H9 (cell line): ENCODE results near the gene SPECC1. TPM values are rescaled to one million over a fixed set of nuclear protein-coding genes. Genes with fewer than 3 reads are reported as not detected.

Experiments
- DNase-seq: peaks from one replicate; pipeline ENCODE4 v3.0.0-alpha.2; 2017
- H2AFZ ChIP-seq: one replicate; pipeline ENCODE4 v1.6.1; 2013; ENCODE audit warnings: mild to moderate bottlenecking, low read length, control low read depth, moderate library complexity
- H2AK5ac ChIP-seq: 2 replicates; pipeline ENCODE4 v1.6.1; 2013; ENCODE audit warnings: low read length, control low read depth, mixed read lengths; ENCODE audit not compliant: insufficient read length
- H2BK120ac ChIP-seq: one replicate; pipeline ENCODE4 v1.6.1; 2013; ENCODE audit warnings: low read depth, mild to moderate bottlenecking, low read length, control low read depth, inconsistent platforms; ENCODE audit not compliant: poor library complexity, severe bottlenecking
- H2BK12ac ChIP-seq: 2 replicates; pipeline ENCODE4 v1.6.1; 2013; ENCODE audit warnings: low read length, control low read depth, mixed read lengths, low read depth; ENCODE audit not compliant: insufficient read length
- H2BK15ac ChIP-seq: 2 replicates; pipeline ENCODE4 v1.6.1; 2013; ENCODE audit warnings: low read depth, low read length, control low read depth
- H2BK20ac ChIP-seq: one replicate; pipeline ENCODE4 v1.6.1; 2013; ENCODE audit warnings: low read depth, mild to moderate bottlenecking, low read length, control low read depth, inconsistent platforms; ENCODE audit not compliant: poor library complexity, severe bottlenecking
- H2BK5ac ChIP-seq: 2 replicates; pipeline ENCODE4 v1.6.1; 2013; ENCODE audit warnings: low read length, control low read depth, mixed read lengths; ENCODE audit not compliant: insufficient read length
- H3K14ac ChIP-seq: 2 replicates; pipeline ENCODE4 v1.6.1; 2013; ENCODE audit warnings: low read length, control low read depth; ENCODE audit not compliant: insufficient read depth
- H3K18ac ChIP-seq: 2 replicates; pipeline ENCODE4 v1.6.1; 2013; ENCODE audit warnings: low read depth, mild to moderate bottlenecking, mixed read lengths, low read length, control low read depth; ENCODE audit not compliant: insufficient read length
- H3K23ac ChIP-seq: 2 replicates; pipeline ENCODE4 v1.6.1; 2013; ENCODE audit warnings: low read length, control low read depth, mixed read lengths, low read depth; ENCODE audit not compliant: insufficient read length
- H3K23me2 ChIP-seq: 2 replicates; pipeline ENCODE4 v1.6.1; 2013; ENCODE audit warnings: low read depth, mild to moderate bottlenecking, mixed read lengths, low read length, control low read depth; ENCODE audit not compliant: insufficient read length, poor library complexity, severe bottlenecking
- H3K27ac ChIP-seq: 2 replicates; pipeline ENCODE4 v1.5.1; 2013; ENCODE audit warnings: low read length, control low read depth, mixed read lengths, low read depth; ENCODE audit not compliant: insufficient read length
- H3K27me3 ChIP-seq: 2 replicates; pipeline ENCODE4 v1.6.1; 2013; ENCODE audit warnings: low read length, control low read depth, inconsistent platforms; ENCODE audit not compliant: insufficient read depth
- H3K4ac ChIP-seq: 2 replicates; pipeline ENCODE4 v1.6.1; 2013; ENCODE audit warnings: low read depth, mild to moderate bottlenecking, control low read depth, inconsistent platforms, low read length, moderate library complexity
- H3K4me1 ChIP-seq: 2 replicates; pipeline ENCODE4 v1.6.1; 2013; ENCODE audit warnings: low read length, control low read depth, inconsistent platforms; ENCODE audit not compliant: insufficient read depth
- H3K4me2 ChIP-seq: 2 replicates; pipeline ENCODE4 v1.6.1; 2013; ENCODE audit warnings: low read length, control low read depth, mixed read lengths; ENCODE audit not compliant: insufficient read length, insufficient read depth
- H3K56ac ChIP-seq: 2 replicates; pipeline ENCODE4 v1.6.1; 2013; ENCODE audit warnings: low read depth, mild to moderate bottlenecking, mixed read lengths, low read length, control low read depth; ENCODE audit not compliant: insufficient read length
- H3K79me1 ChIP-seq: 2 replicates; pipeline ENCODE4 v1.6.1; 2013; ENCODE audit warnings: low read depth, mild to moderate bottlenecking, moderate library complexity, low read length, control low read depth, inconsistent platforms; ENCODE audit not compliant: insufficient read depth, poor library complexity, severe bottlenecking
- H3K79me2 ChIP-seq: 2 replicates; pipeline ENCODE4 v1.6.1; 2013; ENCODE audit warnings: low read length, control low read depth, inconsistent platforms; ENCODE audit not compliant: insufficient read depth
- H3K9ac ChIP-seq: 2 replicates; pipeline ENCODE4 v1.6.1; 2013; ENCODE audit warnings: low read length, control low read depth, mixed read lengths; ENCODE audit not compliant: insufficient read length; ENCODE audit errors: extremely low read depth
- H3K9me3 ChIP-seq: one replicate; pipeline ENCODE4 v1.6.1; 2013; ENCODE audit warnings: low read depth, low read length, inconsistent platforms; ENCODE audit not compliant: control insufficient read depth
- H3T11ph ChIP-seq: one replicate; pipeline ENCODE4 v1.6.1; 2013; ENCODE audit warnings: mild to moderate bottlenecking, low read length, control low read depth, inconsistent platforms
- H4K20me1 ChIP-seq: one replicate; pipeline ENCODE4 v1.6.1; 2013; ENCODE audit not compliant: control insufficient read depth, insufficient read length, insufficient read depth
- H4K5ac ChIP-seq: 2 replicates; pipeline ENCODE4 v1.6.1; 2013; ENCODE audit warnings: low read depth, mild to moderate bottlenecking, mixed read lengths, low read length, control low read depth; ENCODE audit not compliant: insufficient read length
- H4K8ac ChIP-seq: replicated peaks from 2 replicates; pipeline ENCODE4 v1.6.1; 2013; ENCODE audit warnings: low read length, control low read depth, mixed read lengths, low read depth; ENCODE audit not compliant: insufficient read length
- H4K91ac ChIP-seq: 2 replicates; pipeline ENCODE4 v1.6.1; 2013; ENCODE audit warnings: low read depth, mild to moderate bottlenecking, moderate library complexity, mixed read lengths, low read length, control low read depth; ENCODE audit not compliant: insufficient read length
- H3K27ac Mint-ChIP-seq, 3 experiments: 2 replicates in 2 of 3; 3 replicates in 1 of 3; pipeline ENCODE4 v1.8.0; 2020 to 2021; ENCODE audit warnings: mixed read lengths in 3 of 3, mild to moderate bottlenecking in 1 of 3, moderate library complexity in 1 of 3
- H3K27me3 Mint-ChIP-seq: 2 replicates; pipeline ENCODE4 v1.8.0; 2021; ENCODE audit warnings: low read depth, mild to moderate bottlenecking, moderate library complexity, mixed read lengths
- H3K36me3 Mint-ChIP-seq, 3 experiments: 2 replicates in 2 of 3; 3 replicates in 1 of 3; pipeline ENCODE4 v1.8.0; 2020 to 2021; ENCODE audit warnings: low read depth in 3 of 3, mixed read lengths in 3 of 3; ENCODE audit not compliant: insufficient read depth in 1 of 3
- H3K4me1 Mint-ChIP-seq, 2 experiments: 2 replicates each; pipeline ENCODE4 v1.8.0; 2020; ENCODE audit warnings: mixed read lengths in 2 of 2
- H3K4me3 Mint-ChIP-seq, 2 experiments: 2 replicates in 1 of 2; 3 replicates in 1 of 2; pipeline ENCODE4 v1.8.0; 2020 to 2021; ENCODE audit warnings: mild to moderate bottlenecking in 2 of 2, mixed read lengths in 2 of 2, moderate library complexity in 1 of 2
- H3K9me3 Mint-ChIP-seq, 2 experiments: 2 replicates in 1 of 2; 3 replicates in 1 of 2; pipeline ENCODE4 v1.8.0; 2020; ENCODE audit warnings: mild to moderate bottlenecking in 2 of 2, mixed read lengths in 2 of 2, moderate library complexity in 1 of 2
- CTCF ChIP-seq: fragments of 200-600 bp; sonication (generic); conservative IDR thresholded peaks from 3 replicates; pipeline ENCODE4 v1.8.0; 2021; ENCODE audit warnings: antibody characterized with exemption, mild to moderate bottlenecking
- WGBS: extraction: QIAGEN DNeasy Blood & Tissue Kit; methylation state at CpG from one replicate; pipeline ENCODE4 v1.1.7; 2013; ENCODE audit warnings: missing lambda C conversion rate, low lambda C conversion rate, mixed read lengths; ENCODE audit not compliant: insufficient read length; ENCODE audit errors: extremely low coverage; 5-methylcytosine and 5-hydroxymethylcytosine counted together
- total RNA-seq: library from RNA; stranded (reverse); gene quantifications from 2 replicates; pipeline ENCODE4 v1.2.1, GENCODE V29; 2021

SPECC1 gene
- total RNA-seq, 1 experiment from 2014 or later, result 65.7 TPM

DNA sequence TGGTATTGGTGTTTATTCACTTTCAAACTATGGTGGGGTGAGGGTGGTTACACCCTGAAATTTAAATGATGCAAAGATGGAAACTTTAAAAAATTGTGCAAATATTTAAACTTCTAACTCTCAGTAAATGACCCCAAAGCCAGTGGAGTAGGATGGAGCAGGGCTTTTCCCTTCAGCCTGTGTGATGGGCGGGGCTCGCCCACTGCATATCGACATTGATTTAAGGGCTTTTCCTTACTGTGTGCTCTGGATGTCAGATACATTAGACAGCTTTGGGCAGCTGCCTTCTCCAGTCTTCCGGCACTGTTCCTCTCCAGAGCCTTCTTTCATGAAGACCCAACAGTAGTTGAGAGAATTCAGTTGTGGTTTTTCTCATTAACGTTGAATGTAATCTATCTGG lies 99.9 kb downstream of the SPECC1 start:
- no CpG with 5 or more reads among the region's 5 CpGs for WGBS
- Histone ChIP-seq H2BK120ac (no peak overlapping the region), H2BK20ac (no peak overlapping the region), H2BK5ac (no peak overlapping the region), H3K4me1 (no peaks in the 10 kb centered on the region), H3K9ac (no peak overlapping the region), H3K27ac (no peak overlapping the region), H2BK12ac (no peak overlapping the region), H4K8ac (no peak overlapping the region), H3K14ac (no peak overlapping the region), H3K9me3 (no peaks in the 10 kb centered on the region), H3K79me2 (no peaks in the 10 kb centered on the region), H2AFZ (no peak overlapping the region), H4K91ac (no peak overlapping the region), H3K27me3 (no peaks in the 10 kb centered on the region), H3K23me2 (no peaks in the 10 kb centered on the region), H2AK5ac (no peak overlapping the region), H4K5ac (no peak overlapping the region), H3K18ac (no peak overlapping the region), H3K56ac (no peak overlapping the region), H3T11ph (no peak overlapping the region), H4K20me1 (no peaks in the 10 kb centered on the region), H3K79me1 (no peaks in the 10 kb centered on the region), H3K4ac (no peak overlapping the region), H3K4me2 (no peak overlapping the region), H2BK15ac (no peak overlapping the region), H3K23ac (no peak overlapping the region)
- no peak for DNase-seq
- Mint-ChIP-seq H3K4me3 (no peak overlapping the region), H3K36me3 (peaks cover 0 to 5% (median 4%) of the 10 kb centered on the region in 3 experiments; a peak in 2 of 7 replicates), H3K27ac (no peak overlapping the region), H3K27me3 (no peaks in the 10 kb centered on the region; the same call in 1 of the 2 replicates), H3K4me1 (peaks cover 4 to 8% of the 10 kb centered on the region in 2 experiments; a peak in 3 of 4 replicates), H3K9me3 (peaks cover 0 to 3% of the 10 kb centered on the region in 2 experiments; a peak in 2 of 5 replicates)
- TF ChIP-seq CTCF, result no peak
